Suppressor macrophage treated with lipopolysaccharide for 1 hour (primary cell): ENCODE results near the gene CCM2L.

Experiments used
- DNase-seq, 3 donors: peaks; one replicate each; pipeline ENCODE4 v3.0.0-alpha.2; 2020 to 2022

Gene CCM2L

GRCh38 chr20:32031007-32031958 lies 21.0 kb downstream of the CCM2L start:
- peak; percentile 82 to 86 (median 83) for DNase-seq

GRCh38 chr20:32033316-32033715 lies 23.1 kb downstream of the CCM2L start:
- DNase-seq = peak; percentile 33 to 76 (median 51)

GRCh38 chr20:32033721-32034120 lies 23.5 kb downstream of the CCM2L start:
- DNase-seq = peak; percentile 41 to 51 (median 44)

- DNase-seq = peak; percentile 96 to 100 (median 96)
Measured at GRCh38 chr20:32034581-32035425, 24.6 kb downstream of the CCM2L start.

- peak; percentile 71 to 82 (median 71) for DNase-seq
Measured at GRCh38 chr20:32035426-32035779, 25.2 kb downstream of the CCM2L start.

GRCh38 chr20:32036252-32036651 lies 26.0 kb downstream of the CCM2L start:
- no peak for DNase-seq

- DNase-seq = peak; percentile 46 to 70 (median 61)
Measured at GRCh38 chr20:32036716-32037485, 26.7 kb downstream of the CCM2L start.

- DNase-seq = peak in 2 of 3 donors; percentile 26 to 35
Measured at GRCh38 chr20:32037929-32038328, 27.7 kb downstream of the CCM2L start.

GRCh38 chr20:32040142-32040953 lies 30.1 kb downstream of the CCM2L start:
- DNase-seq = peak; percentile 84 to 91 (median 90)

- no peak for DNase-seq
Measured at GRCh38 chr20:32045999-32046398, 35.8 kb downstream of the CCM2L start.

GRCh38 chr20:32050324-32050841 lies 40.1 kb downstream of the CCM2L start:
- DNase-seq = no peak

GRCh38 chr20:32050851-32051556 lies 40.8 kb downstream of the CCM2L start:
- DNase-seq = peak; percentile 81 to 90 (median 88)

GRCh38 chr20:32051720-32052089 lies 41.5 kb downstream of the CCM2L start:
- no peak for DNase-seq

- DNase-seq = peak; percentile 88 to 93 (median 90)
Measured at GRCh38 chr20:32052090-32052777, 42.0 kb downstream of the CCM2L start, which contains the start of gene HCK. HCK (plus strand) TSS chr20:32052242.

GRCh38 chr20:32052778-32053362 lies 42.6 kb downstream of the CCM2L start:
- DNase-seq = peak; percentile 83 to 96 (median 95)

- no peak for DNase-seq
Measured at GRCh38 chr20:32053648-32054047, 43.4 kb downstream of the CCM2L start.

GRCh38 chr20:32056708-32057483 lies 46.7 kb downstream of the CCM2L start:
- peak; percentile 56 to 61 (median 61) for DNase-seq

- peak; percentile 50 to 71 (median 67) for DNase-seq
Measured at GRCh38 chr20:32057656-32058184, 47.5 kb downstream of the CCM2L start.

GRCh38 chr20:32059189-32059588 lies 49.0 kb downstream of the CCM2L start:
- DNase-seq = no peak
